ENCODE data around the gene KLHL2. TPM values are rescaled to one million over a fixed set of nuclear protein-coding genes. Genes with fewer than 3 reads are reported as not detected.

The KLHL2 gene
- total RNA-seq, 4 donors from 2014 or later, result 3.6 to 7.9 (median 6.4) TPM

DNA sequence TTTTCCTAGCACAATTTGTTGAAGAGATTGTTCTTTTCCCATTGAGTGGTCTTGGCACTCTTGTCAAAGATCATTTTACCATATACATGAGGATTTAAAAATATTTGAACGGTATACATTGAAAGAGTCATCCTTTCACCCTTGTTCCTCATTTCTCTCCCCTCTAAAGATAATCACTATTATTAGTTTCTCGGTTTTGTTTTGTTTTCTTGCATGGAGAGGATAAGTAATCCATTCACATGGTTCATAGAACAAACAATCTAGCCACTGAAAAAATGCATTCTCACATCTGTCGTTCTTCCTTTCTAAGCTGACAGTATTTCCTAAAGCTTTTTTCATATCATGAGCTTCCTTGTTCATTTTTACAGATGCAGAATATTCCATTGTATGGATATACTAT, 80.9 kb downstream of the KLHL2 start:
- no peak for ATAC-seq
- H3K9me3 ChIP-seq, result no peaks in the 10 kb centered on the region
- H3K4me3 ChIP-seq, result no peak overlapping the region
- no peak for TF ChIP-seq POLR2A (IDR thresholded peaks at IDR 0.05)
- TF ChIP-seq, protein P1, sequence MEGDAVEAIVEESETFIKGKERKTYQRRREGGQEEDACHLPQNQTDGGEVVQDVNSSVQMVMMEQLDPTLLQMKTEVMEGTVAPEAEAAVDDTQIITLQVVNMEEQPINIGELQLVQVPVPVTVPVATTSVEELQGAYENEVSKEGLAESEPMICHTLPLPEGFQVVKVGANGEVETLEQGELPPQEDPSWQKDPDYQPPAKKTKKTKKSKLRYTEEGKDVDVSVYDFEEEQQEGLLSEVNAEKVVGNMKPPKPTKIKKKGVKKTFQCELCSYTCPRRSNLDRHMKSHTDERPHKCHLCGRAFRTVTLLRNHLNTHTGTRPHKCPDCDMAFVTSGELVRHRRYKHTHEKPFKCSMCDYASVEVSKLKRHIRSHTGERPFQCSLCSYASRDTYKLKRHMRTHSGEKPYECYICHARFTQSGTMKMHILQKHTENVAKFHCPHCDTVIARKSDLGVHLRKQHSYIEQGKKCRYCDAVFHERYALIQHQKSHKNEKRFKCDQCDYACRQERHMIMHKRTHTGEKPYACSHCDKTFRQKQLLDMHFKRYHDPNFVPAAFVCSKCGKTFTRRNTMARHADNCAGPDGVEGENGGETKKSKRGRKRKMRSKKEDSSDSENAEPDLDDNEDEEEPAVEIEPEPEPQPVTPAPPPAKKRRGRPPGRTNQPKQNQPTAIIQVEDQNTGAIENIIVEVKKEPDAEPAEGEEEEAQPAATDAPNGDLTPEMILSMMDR (IDR thresholded peaks at IDR 0.05 in 4 of 5, conservative IDR thresholded peaks at IDR 0.05 in 1 of 5), result no peak
- in situ Hi-C loops (cut with MboI; ENCODE audit: low sequenced_read_pairs in 4 of 4) (no loop called here), intact Hi-C loops (cut with DNase I; ENCODE audit: low total_unique reads) (no loop called here)
- DNase-seq, result no peak
- no peak overlapping the region for H3K27ac ChIP-seq
- no peaks in the 10 kb centered on the region for H3K4me1 ChIP-seq
- no peaks in the 10 kb centered on the region for H3K27me3 ChIP-seq
- H3K36me3 ChIP-seq, result no peaks in the 10 kb centered on the region

DNA sequence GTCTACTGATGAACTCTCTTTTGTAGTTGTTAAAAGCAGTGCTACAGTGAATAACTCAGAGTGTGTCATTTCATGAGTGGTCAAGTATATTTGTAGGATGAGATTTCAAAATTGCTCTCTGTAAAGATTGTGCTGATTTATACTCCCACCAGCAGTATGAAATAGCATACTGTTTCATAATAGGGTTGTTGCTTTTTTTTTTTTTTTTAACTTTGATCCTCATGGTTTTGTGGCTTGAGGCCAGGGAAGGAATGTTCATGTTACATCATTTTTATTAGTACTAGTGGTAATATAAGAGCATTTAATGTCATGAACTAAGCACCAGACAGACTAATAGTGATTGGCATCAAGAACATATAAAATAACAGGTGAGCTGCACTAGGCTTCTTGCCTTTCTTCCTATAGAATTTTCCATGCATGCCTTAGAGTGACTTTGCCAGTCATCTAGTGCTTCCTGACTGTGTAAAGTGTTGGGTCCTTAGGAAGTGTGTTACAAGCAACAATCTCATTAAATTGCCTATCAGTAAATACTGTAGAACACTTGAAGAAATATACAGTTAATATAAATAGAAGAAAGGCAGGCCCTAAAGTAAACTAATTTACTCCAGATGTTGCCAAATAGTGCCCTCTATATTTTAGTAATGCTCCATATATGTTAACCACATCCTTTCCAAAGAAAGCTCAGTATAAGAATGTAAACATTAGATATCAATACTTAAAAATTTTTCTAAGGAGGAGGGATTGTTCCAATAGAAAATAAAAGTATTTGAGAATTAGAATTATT, 81.5 kb downstream of the KLHL2 start:
- H3K36me3 ChIP-seq, result no peaks in the 10 kb centered on the region
- H3K4me1 ChIP-seq, result no peaks in the 10 kb centered on the region
- DNase-seq, result no peak
- no peaks in the 10 kb centered on the region for H3K9me3 ChIP-seq
- H3K4me3 ChIP-seq, result no peak overlapping the region
- no peak for TF ChIP-seq POLR2A (IDR thresholded peaks at IDR 0.05)
- TF ChIP-seq, protein P1 (IDR thresholded peaks at IDR 0.05 in 4 of 5, conservative IDR thresholded peaks at IDR 0.05 in 1 of 5), result no peak
- no peak for ATAC-seq
- in situ Hi-C loops (cut with MboI; ENCODE audit: low sequenced_read_pairs in 4 of 4) (no loop called here), intact Hi-C loops (cut with DNase I; ENCODE audit: low total_unique reads) (no loop called here)
- H3K27ac ChIP-seq, result no peak overlapping the region
- H3K27me3 ChIP-seq, result no peaks in the 10 kb centered on the region

DNA sequence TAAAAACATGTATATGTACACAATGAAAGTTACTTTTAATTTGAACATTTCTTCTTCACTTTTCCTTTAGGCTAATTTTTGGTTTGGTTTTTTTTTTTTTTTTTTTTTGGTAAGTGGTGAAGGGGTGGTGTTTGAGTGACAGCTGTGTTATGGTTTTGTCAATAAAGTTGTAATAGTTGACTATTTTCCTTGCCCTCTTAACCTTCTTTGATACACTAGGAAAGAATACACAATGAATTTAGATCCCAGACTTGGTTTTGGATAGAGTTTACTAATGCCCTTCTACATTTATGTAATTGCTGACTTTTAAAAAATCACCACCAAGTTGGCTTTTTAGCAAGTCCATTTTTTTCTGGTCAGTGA, 82.0 kb downstream of the KLHL2 start:
- in situ Hi-C loops (cut with MboI; ENCODE audit: low sequenced_read_pairs in 4 of 4), result no loop called here
- ATAC-seq (no peak), DNase-seq (no peak)
- no peaks in the 10 kb centered on the region for H3K36me3 ChIP-seq
- H3K27ac ChIP-seq, result no peak overlapping the region
- intact Hi-C loops (cut with DNase I; ENCODE audit: low total_unique reads), result no loop called here
- no peak overlapping the region for H3K4me3 ChIP-seq
- no peaks in the 10 kb centered on the region for H3K27me3 ChIP-seq
- no peaks in the 10 kb centered on the region for H3K4me1 ChIP-seq
- no peaks in the 10 kb centered on the region for H3K9me3 ChIP-seq
- TF ChIP-seq, protein P1 (IDR thresholded peaks at IDR 0.05 in 4 of 5, conservative IDR thresholded peaks at IDR 0.05 in 1 of 5), result no peak
- TF ChIP-seq POLR2A (IDR thresholded peaks at IDR 0.05), result no peak

DNA sequence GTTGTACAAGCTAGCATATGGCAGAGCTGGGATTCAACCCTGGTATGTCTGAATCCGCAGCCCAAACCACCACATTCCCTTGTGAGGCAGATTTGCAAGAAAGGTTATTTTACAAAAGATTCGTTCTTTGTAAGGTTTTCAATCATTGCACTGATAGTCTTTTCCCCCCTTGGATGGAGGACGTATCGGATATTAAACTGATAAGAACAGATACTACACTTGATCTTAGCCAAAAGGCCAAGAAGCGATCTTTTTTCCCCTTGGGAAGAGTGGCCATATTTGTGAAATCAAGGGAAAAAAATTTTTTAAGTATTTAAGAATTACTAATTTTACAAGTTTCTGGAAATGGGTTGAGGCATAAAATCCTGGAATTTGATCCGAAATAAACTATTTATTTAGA, 85.7 kb downstream of the KLHL2 start:
- intact Hi-C loops (cut with DNase I; ENCODE audit: low total_unique reads) (no loop called here), in situ Hi-C loops (cut with MboI; ENCODE audit: low sequenced_read_pairs in 4 of 4) (no loop called here)
- ATAC-seq (no peak), DNase-seq (no peak)
- Histone ChIP-seq H3K4me3 (no peak overlapping the region), H3K27me3 (no peaks in the 10 kb centered on the region), H3K36me3 (no peaks in the 10 kb centered on the region), H3K4me1 (no peaks in the 10 kb centered on the region), H3K9me3 (no peaks in the 10 kb centered on the region), H3K27ac (no peak overlapping the region)
- TF ChIP-seq POLR2A (IDR thresholded peaks at IDR 0.05), result no peak
- TF ChIP-seq, protein P1 (IDR thresholded peaks at IDR 0.05 in 4 of 5, conservative IDR thresholded peaks at IDR 0.05 in 1 of 5), result no peak
